Measurements from ENCODE around the gene BORCS5.
"Not testable (repeated sequence)": the region's sequence is repeated elsewhere in the genome, so short reads cannot be mapped to it uniquely, and the experiment has no call there.

Gene BORCS5

DNA sequence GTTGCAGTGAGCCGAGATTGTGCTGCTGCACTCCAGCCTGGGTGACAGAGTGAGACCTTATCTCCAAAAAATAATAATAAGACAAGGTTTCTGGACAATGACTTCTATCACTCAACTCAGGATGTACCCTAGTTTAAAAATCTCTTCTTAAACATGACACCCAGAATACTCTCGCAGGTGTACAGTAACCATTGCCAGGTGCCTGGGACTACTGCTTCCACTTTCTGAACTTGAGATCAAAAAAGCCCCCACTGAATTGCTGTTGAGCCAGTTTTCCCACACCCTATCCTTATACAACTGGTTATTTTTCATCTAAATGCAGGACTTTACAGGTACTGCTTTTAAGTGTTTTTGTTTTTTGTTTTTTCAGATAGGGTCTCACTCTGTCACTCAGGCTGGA is 36.3 kb downstream of the BORCS5 start:
- no peak for DNase-seq (ENCODE audit: low spot score)

GRCh38 chr12:12396694-12397093 is 39.8 kb downstream of the BORCS5 start:
- no peak for DNase-seq (ENCODE audit: low spot score)

- no peak for DNase-seq (ENCODE audit: low spot score)
Observed at GRCh38 chr12:12397184-12397583, 40.3 kb downstream of the BORCS5 start.

DNA sequence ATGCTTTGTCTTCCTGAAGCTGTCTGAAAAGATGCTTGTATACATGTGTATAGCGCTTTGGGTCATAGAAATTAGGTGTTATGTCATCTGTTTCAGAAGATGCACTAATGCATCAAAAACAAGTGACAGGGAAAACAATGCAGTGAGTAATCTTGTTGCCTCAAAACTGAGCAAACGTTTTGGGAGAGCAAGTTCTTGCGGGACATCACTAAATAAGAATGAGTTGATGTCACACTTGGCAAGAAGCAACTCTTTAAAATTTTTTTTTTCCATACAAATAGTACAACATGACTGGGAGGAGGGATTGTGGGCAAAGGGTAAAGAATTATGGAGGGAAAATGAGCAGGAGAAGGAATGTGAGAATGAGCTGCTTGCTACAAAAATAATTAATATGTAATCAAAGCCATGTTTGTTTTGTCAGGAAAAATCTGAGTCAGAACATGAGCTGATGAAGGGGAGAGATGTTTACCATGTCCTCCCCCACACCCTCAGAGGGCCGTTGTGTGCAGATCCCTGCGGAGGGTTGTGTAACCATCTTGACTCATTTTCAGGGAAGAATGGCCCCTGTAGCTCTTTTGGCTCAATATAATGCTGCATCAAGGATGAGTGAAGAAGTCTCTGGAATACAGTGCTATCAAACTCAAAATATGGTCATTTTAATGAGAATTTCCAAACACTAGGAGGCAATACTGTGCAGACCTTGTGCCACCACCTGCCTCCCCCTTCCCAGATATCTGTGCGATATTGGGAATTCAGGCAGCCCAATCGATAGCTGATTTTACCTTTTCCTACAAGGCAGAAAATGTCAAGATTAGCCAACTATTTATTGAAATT is 41.4 kb downstream of the BORCS5 start:
- peak; percentile 42 for DNase-seq (ENCODE audit: low spot score)

DNA sequence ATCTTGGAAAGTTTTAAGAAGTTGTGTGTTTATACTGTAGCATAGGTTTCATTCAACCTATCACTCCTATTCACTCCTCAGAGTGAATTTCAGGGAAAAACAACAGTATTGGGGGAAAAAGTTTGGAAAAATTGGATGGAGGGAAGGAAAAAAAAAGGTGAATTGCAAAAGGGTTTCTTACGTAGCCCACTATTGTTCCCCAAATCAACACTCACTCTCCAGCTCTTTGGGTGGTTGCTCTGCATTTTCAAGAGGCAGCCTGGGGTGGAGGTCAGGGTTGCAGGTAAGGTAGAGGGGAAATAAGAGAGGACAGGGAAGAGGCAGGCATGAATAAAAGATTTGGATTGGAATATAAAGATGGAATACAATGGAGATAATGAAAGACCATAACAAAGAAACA is 42.3 kb downstream of the BORCS5 start:
- no peak for DNase-seq (ENCODE audit: low spot score)

GRCh38 chr12:12399776-12400305 is 43.0 kb downstream of the BORCS5 start:
- DNase-seq (ENCODE audit: low spot score), result no peak

DNA sequence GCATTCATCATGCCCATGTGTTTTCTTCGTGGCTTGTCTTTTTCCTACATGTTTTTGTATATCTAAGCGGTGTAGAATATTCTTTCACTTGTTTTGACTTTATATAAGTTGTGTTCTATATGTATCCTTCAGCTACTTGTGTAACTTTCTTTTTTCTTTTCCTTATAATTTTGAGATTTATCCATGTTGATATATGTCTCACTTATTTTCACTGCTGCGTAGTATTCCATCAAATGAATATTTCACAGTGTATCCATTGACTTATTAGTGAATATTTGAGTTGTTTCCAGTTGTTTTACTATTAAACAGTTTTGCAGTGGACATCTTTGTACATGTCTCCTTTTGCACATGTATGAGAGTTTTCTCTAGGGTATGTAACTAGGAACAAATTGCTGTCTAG is 43.9 kb downstream of the BORCS5 start:
- DNase-seq (ENCODE audit: low spot score), result no peak

- DNase-seq (ENCODE audit: low spot score), result no peak
Observed at GRCh38 chr12:12403264-12404248, 46.7 kb downstream of the BORCS5 start.

DNA sequence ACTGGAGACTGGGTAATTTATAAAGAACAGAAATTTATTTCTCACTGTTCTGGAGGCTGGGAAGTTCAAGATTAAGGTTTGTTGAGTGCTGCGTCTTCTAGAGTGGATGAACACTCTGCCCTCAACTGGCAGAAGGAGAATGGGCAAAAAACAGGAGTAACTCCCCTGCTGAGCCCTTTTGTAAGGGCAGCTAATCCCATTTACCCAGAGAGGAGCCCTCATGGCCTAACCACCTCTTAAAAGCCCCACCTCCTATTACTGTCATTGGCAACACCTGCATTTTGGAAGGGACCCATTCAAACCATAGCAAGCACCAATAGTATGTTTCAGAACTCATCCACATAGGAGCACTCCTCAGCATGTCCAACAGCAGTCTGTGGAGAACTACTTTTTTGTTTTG is 47.4 kb downstream of the BORCS5 start:
- DNase-seq (ENCODE audit: low spot score), result no peak

- DNase-seq (ENCODE audit: low spot score), result no peak
Observed at GRCh38 chr12:12405882-12406281, 49.0 kb downstream of the BORCS5 start.

GRCh38 chr12:12406762-12407161 is 49.9 kb downstream of the BORCS5 start:
- no peak for DNase-seq (ENCODE audit: low spot score)

- DNase-seq (ENCODE audit: low spot score), result no peak
Observed at GRCh38 chr12:12408265-12408690, 51.4 kb downstream of the BORCS5 start.

- not testable (repeated sequence) for DNase-seq (ENCODE audit: low spot score)
Observed at GRCh38 chr12:12409337-12409736, 52.5 kb downstream of the BORCS5 start.

GRCh38 chr12:12415886-12416285 is 59.0 kb downstream of the BORCS5 start:
- DNase-seq (ENCODE audit: low spot score), result no peak

- DNase-seq (ENCODE audit: low spot score), result not testable (repeated sequence)
Observed at GRCh38 chr12:12419165-12419564, 62.3 kb downstream of the BORCS5 start.

DNA sequence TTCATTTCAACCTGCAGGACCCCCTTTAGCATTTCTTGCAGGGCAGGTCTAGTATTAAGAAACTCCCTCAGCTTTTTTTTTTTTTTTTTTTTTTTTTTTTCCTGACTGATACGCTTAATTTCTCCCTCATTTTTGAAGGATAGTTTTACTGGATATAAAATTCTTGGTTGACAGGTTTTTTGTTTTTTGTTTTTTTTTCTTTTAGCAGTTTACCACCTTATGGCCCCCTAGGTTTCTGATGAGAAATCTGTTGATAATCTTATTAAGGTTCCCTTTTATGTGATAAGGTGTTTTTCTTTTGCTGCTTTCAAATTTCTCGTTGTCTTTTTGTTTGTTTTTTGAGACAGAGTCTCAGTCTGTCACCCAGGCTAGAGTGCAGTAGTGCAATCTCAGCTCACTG is 66.5 kb downstream of the BORCS5 start:
- no peak for DNase-seq (ENCODE audit: low spot score)

DNA sequence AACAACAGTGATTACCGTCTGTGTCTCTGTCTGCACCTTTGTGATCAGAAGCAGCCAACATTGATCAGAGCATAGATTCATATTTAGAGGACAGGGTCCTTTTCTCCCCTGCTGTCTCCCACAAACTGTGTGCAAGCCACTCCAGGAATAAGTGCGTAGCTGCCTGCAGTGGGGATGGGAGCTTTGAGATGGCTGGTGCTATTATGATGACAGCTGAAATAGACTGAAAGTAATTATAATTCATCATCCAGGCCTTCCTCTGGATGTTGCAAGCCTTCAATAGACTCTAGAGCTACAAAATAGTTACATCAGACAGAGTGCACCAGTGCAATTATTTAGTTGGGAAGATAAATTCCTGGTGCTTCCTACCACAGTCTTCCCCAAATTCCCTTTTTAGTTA is 68.1 kb downstream of the BORCS5 start:
- no peak for DNase-seq (ENCODE audit: low spot score)

- no peak for DNase-seq (ENCODE audit: low spot score)
Observed at GRCh38 chr12:12425616-12426015, 68.7 kb downstream of the BORCS5 start.

- no peak for DNase-seq (ENCODE audit: low spot score)
Observed at GRCh38 chr12:12427568-12427967, 70.7 kb downstream of the BORCS5 start.

GRCh38 chr12:12428047-12428446 is 71.2 kb downstream of the BORCS5 start:
- DNase-seq (ENCODE audit: low spot score), result no peak

- DNase-seq (ENCODE audit: low spot score), result no peak
Observed at GRCh38 chr12:12428961-12429657, 72.2 kb downstream of the BORCS5 start.

- no peak for DNase-seq (ENCODE audit: low spot score)
Observed at GRCh38 chr12:12432364-12432763, 75.5 kb downstream of the BORCS5 start.
